Measurements from ENCODE around the gene RFC1.

Gene RFC1

DNA sequence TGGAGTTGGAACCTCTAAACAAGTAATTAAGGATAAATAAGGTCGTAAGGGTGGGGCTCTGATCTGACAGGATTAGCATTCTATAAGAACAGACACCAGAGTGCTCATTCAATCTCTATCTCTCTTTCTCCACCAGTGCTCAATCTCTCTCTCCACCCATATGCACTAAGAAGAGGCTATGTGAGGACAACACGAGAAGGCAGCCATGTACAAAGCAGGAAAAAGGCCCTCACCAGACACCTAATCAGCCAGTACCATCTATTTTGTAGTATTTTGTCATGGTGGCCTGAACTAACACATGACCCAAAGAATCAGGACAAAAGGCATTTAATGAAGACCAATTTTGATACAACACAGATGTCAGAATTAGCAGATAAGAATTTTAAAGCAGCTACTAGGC, 16.8 kb downstream of the RFC1 start:
- no peak for DNase-seq

DNA sequence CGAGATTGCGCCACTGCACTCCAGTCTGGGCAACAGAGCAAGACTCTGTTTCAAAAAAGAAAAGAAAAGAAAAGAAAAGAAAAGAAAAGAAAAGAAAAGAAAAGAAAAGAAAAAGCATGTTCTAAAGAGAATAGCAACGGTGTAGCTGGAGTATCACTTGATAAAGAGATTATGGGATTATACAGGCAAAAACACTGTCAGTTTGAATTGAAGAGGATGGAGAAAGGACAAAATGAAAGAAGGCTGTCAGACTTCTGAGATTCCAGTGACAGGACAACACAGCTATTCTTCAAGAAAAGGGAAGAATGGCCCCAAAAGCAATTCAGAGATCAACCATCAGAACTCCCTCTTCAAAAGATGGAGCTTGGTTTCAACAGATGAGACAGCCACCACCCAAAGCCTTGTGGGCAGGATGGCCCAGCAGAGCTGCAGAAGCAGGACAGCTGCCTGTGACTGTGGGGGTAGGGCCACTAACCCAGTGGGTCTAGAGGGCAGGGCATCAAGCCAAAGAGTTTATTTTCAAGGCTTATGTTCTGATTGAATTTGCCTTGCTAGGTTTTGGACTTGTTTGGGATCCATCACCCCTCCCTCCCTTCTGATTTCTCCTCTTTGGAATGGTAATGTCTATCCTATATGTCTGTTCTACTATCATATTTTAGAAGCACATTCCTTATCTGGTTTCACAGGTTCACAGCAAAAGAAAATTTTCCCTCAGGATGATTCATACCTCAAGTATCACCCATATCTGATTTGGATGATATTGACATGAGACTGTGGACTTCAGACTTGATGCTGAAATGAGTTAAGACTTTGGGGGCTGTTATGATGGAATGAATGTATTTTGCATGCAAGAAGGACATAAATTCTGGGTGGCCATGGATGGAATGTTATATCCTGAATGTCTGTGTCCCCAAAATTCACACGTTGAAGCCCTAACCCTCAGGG, 17.5 kb downstream of the RFC1 start:
- no peak for DNase-seq

DNA sequence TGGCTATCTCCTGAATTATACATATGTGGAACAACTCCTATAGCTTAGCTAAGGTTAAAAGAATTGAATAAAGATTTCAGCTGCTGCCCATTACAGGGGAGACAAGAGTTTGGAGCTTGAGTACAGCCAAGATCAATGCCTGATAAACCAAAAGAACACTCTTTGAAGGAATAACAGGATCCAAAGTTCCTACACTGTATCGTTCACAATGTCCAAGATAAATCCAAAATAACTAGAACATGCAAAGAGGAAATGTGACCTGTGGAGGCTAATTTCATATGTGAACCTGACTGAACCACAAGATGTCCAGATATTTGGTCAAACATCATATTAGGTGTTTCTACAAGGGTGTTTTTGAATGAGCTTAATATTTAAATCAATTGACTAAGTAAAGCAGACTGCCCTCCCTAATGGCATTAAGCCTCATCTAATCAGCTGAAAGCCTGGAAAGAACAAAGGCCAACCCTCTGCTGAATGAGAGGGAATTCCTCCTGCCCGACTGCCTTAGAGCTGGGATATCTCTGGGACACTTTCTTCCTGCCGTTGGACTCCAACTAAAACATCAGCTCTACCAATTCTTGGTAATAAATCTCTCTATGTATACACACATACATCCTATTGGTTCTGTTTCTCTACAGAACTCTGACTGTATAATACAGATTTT, 19.2 kb downstream of the RFC1 start:
- DNase-seq = no peak

- no peak for DNase-seq
These were observed 23.4 kb downstream of the RFC1 start for GRCh38 chr4:39342731-39343130.

- DNase-seq = no peak
These were observed 25.0 kb downstream of the RFC1 start for GRCh38 chr4:39341075-39341725.

- DNase-seq = no peak
These were observed 26.2 kb downstream of the RFC1 start for GRCh38 chr4:39339968-39340367.

DNA sequence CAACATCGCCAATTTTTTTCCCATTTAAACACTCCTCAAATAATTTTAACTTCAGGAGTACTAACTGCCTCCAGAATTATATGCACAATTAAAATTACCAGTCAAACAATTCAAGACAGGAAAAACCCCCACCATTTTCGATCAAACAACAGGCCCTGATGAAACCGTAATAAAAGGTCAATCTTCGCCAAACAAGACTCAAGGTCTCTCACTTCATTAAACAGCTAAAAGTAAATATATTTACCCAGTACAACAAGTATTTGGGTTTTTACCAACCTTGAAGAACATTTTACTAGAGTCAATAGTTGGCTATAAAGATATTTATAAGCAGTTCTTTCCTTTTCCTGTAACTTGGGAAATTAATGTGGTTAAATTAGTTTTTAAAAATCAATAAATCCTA, 28.3 kb downstream of the RFC1 start:
- DNase-seq = no peak

GRCh38 chr4:39335566-39335965, 30.6 kb downstream of the RFC1 start:
- no peak for DNase-seq

DNA sequence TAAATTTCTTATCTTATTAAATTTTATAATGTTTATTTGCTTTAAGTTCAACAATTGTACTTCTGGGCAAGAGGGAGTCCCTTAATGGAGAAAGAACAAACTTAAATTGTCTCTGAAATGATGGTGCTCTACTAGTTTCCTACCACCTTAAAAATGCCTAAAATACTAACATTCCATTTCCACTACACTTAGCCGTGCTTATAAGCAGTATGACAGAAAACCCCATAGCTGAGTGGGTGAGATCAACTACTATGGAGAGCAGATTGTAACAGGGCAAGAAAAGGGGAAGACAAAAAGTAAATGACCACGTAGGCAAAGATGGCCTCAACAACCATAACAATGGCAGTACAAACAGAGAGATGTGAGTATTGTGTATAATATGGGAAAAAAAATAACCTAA, 35.0 kb downstream of the RFC1 start:
- no peak for DNase-seq

GRCh38 chr4:39330353-39330752, 35.8 kb downstream of the RFC1 start:
- no peak for DNase-seq

- no peak for DNase-seq
These were observed 39.6 kb downstream of the RFC1 start for GRCh38 chr4:39326468-39326977.

GRCh38 chr4:39324897-39325613, 41.1 kb downstream of the RFC1 start:
- no peak for DNase-seq

GRCh38 chr4:39324446-39324845, 41.7 kb downstream of the RFC1 start:
- DNase-seq = no peak

GRCh38 chr4:39323821-39324220, 42.3 kb downstream of the RFC1 start:
- no peak for DNase-seq

- DNase-seq = no peak
These were observed 45.6 kb downstream of the RFC1 start for GRCh38 chr4:39320381-39321115.

DNA sequence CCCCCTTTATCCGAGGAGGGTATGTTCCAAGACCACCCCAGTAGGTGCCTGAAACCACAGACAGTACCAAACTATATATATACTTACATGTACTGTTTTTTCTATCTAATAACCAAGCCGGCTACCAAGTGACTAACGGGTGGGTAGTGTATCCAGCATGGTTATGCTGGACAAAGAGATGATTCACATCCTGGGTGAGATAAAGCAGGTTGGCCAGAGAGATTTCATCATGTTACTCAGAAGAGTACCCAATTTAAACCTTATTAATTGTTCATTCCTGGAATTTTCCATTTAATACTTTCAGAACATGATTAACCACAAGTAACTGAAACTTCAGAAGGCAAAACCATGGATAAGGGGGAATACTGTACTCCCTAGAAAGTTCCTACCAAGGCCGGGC, 46.5 kb downstream of the RFC1 start:
- no peak for DNase-seq

GRCh38 chr4:39312816-39313215, 53.3 kb downstream of the RFC1 start:
- DNase-seq = no peak

DNA sequence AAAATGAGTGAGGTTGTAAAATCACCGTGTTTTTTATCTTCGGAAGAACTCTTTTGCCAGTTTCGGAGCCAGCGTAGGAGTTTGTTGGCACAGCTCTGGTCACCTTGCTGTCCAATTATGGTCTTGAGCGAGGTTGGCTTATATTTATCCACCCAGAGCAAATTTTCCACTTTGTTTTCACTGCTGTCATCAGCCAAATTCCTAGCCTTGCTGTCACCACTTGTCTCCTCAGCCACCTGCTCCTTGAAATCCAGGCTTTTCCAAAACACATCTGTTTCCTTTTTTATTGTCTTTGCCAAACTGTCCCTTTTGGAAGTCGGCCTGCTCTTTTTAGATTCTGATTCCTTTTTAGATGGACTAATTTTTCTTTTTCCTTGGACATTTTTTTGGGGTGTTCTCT, 57.6 kb downstream of the RFC1 start:
- no peak for DNase-seq

- DNase-seq = no peak
These were observed 60.1 kb downstream of the RFC1 start for GRCh38 chr4:39305912-39306677.

- DNase-seq = no peak
These were observed 61.5 kb downstream of the RFC1 start for GRCh38 chr4:39304651-39305050.

DNA sequence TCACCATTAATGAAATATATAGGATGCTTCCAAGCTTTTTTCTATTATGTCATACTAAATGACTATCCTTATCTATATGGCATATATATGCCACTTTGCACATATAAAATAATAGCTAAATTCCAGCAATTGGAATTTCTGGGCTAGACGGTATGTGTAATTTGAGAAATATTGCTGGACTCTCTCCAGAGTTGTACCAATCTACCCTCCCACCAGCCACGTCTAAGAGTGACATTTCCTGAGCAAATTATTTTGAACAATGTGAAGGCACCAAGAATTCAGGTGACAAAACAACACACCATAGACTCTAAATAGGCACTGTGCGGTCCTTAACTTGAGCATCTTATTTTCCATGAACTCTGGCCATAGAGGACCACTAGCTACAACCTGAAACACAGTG, 62.3 kb downstream of the RFC1 start:
- DNase-seq = no peak

Data from GDM1 (cell line).